ENCODE results near the gene SLC25A36.

- TF ChIP-seq CTCF (IDR thresholded peaks at IDR 0.05), result no peak
- TF ChIP-seq POLR2A (IDR thresholded peaks at IDR 0.05), result no peak
Measured at GRCh38 chr3:140903196-140903595, 38.4 kb upstream of the SLC25A36 start.
